Lower leg skin (tissue), 4 donors: ENCODE data around the gene TNNI3. TPM values are rescaled to one million over a fixed set of nuclear protein-coding genes. Genes with fewer than 3 reads are reported as not detected.
"Not testable (repeated sequence)": the region's sequence is repeated elsewhere in the genome, so short reads cannot be mapped to it uniquely, and the experiment has no call there.

Experiments
- DNase-seq, 2 donors: peaks; one replicate each; pipeline ENCODE4 v3.0.0-alpha.2; 2019; ENCODE audit warnings: low spot score in 2 of 2
- H3K4me3 ChIP-seq: fragments of 200-600 bp; sonication (generic); 2 replicates; pipeline ENCODE4 v1.5.1; 2017; ENCODE audit warnings: mild to moderate bottlenecking, low read depth; ENCODE audit not compliant: poor library complexity, severe bottlenecking
- POLR2A ChIP-seq, 2 donors: fragments of 450-650 bp; IDR thresholded peaks; one replicate each; pipeline ENCODE4 v1.6.1; 2016 to 2017; ENCODE audit warnings: antibody characterized with exemption in 2 of 2, mild to moderate bottlenecking in 1 of 2, moderate library complexity in 1 of 2
- WGBS, 2 donors: methylation state at CpG; one replicate each; pipeline ENCODE4 v1.1.5; 2018; 5-methylcytosine and 5-hydroxymethylcytosine counted together
- intact Hi-C: fragments of 100-400 bp; cut with DNase I; formaldehyde crosslinking; loops from one replicate; pipeline ENCODE4 v1.15.0; 2023; ENCODE audit warnings: low total_unique reads
- total RNA-seq, 4 donors: library from RNA; depleted of rRNA; stranded (reverse); fragments of >200 nt; gene quantifications; one replicate each; pipeline ENCODE4 v1.1.0, GENCODE V29; 2016
- TF ChIP-seq, protein P1 (sequence below), 3 donors: fragments of 450-650 bp; IDR thresholded peaks; one replicate each; pipeline ENCODE4 v1.5.1; 2016; ENCODE audit warnings: antibody characterized with exemption in 3 of 3, mild to moderate bottlenecking in 3 of 3, moderate library complexity in 2 of 3

Gene TNNI3
- total RNA-seq, 4 donors from 2014 or later, result 1.4 to 2.8 TPM; not detected in 2

- TF ChIP-seq, protein P1, sequence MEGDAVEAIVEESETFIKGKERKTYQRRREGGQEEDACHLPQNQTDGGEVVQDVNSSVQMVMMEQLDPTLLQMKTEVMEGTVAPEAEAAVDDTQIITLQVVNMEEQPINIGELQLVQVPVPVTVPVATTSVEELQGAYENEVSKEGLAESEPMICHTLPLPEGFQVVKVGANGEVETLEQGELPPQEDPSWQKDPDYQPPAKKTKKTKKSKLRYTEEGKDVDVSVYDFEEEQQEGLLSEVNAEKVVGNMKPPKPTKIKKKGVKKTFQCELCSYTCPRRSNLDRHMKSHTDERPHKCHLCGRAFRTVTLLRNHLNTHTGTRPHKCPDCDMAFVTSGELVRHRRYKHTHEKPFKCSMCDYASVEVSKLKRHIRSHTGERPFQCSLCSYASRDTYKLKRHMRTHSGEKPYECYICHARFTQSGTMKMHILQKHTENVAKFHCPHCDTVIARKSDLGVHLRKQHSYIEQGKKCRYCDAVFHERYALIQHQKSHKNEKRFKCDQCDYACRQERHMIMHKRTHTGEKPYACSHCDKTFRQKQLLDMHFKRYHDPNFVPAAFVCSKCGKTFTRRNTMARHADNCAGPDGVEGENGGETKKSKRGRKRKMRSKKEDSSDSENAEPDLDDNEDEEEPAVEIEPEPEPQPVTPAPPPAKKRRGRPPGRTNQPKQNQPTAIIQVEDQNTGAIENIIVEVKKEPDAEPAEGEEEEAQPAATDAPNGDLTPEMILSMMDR (IDR thresholded peaks at IDR 0.05), result no peak
- TF ChIP-seq POLR2A (IDR thresholded peaks at IDR 0.05), result no peak
- DNase-seq, result no peak
- no peak overlapping the region for H3K4me3 ChIP-seq
- WGBS, 2 donors, result 59 to 63% methylated on average over 17 to 23 of the region's 23 CpGs
- intact Hi-C loops, result no loop called here
These were observed 44.6 kb downstream of the TNNI3 start for GRCh38 chr19:55112777-55113569.

GRCh38 chr19:55112246-55112776, 45.2 kb downstream of the TNNI3 start:
- intact Hi-C loops, result no loop called here
- H3K4me3 ChIP-seq, result no peak overlapping the region
- no peak for TF ChIP-seq POLR2A (IDR thresholded peaks at IDR 0.05)
- TF ChIP-seq, protein P1 (IDR thresholded peaks at IDR 0.05), result no peak
- WGBS, 2 donors, result 87 to 91% methylated on average over 23 to 25 of the region's 25 CpGs
- DNase-seq, result no peak

DNA sequence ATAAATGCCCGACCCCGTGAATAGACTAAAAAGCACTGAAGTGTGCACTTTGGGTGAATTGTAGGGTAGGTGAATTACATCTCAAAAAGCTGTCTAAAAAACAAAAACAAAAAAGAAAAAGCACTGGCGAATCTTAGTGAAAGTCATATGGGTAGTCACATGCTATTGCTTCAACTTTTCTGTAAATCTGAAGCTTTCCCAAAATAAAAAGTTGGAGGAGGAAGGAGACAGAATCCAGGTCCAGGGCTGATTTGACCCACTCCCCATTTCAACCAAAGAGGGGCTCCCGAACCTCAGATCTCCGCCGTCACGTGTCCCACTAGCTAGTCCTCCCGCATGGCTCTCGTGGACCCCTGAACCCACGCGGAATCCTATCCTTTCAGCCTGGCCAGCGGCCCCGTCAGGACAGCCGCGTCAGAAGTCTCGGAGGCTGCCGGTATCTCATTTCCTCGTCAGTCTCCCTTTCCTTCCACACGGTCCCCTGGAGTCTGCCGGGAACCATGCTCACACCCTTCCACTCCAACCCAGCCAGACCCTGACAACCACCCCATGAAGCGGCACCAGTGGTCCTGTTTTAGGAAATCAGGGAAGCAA, 46.2 kb downstream of the TNNI3 start:
- intact Hi-C loops, result no loop called here
- DNase-seq, result no peak
- TF ChIP-seq, protein P1 (IDR thresholded peaks at IDR 0.05), result no peak
- no peak for TF ChIP-seq POLR2A (IDR thresholded peaks at IDR 0.05)
- no peak overlapping the region for H3K4me3 ChIP-seq
- 64 to 75% methylated on average over 21 of the region's 21 CpGs for WGBS, 2 donors

DNA sequence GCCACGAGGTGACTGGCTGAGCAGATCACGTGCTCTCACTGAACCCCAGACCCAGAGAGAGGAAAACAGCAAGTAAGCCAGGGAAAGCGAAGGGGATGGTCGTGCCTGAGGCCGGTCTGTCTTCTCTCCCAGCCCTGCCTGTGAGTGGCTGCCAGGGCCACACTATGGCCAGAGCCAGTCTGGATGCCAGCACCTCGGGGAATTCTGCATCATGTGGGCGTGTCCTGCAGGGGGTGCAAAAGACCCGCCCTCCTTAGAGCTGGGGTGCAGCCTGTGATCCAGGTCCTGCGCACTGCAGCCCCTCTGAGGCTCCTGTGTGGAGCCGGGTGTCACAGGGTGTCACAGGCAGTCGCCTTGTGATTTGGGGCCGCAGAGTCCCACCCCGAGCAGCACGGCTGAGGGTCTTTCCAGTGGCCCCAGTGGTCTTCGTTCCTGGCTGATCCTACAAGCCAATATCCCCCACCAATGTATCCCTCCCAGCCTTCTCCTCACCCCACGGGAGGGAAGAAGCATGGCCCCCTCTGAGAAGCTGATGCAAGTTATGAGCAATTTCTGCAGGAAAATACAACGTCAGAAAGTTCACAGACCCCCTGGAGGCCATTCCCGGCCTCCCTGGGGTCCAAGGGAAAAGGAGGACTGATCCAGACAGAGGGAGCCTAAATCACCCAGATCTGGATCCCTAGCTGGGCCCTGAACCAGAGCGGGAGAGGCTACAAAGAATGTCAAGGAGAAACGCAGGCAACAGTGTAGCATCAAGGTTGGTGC, 47.8 kb downstream of the TNNI3 start:
- intact Hi-C loops, result no loop called here
- DNase-seq, result no peak
- TF ChIP-seq, protein P1 (IDR thresholded peaks at IDR 0.05), result no peak
- TF ChIP-seq POLR2A (IDR thresholded peaks at IDR 0.05), result no peak
- H3K4me3 ChIP-seq, result no peak overlapping the region
- 77 to 80% methylated on average over 19 to 20 of the region's 20 CpGs for WGBS, 2 donors

GRCh38 chr19:55107252-55107651, 50.3 kb downstream of the TNNI3 start:
- DNase-seq, intact Hi-C loops, H3K4me3 ChIP-seq: not testable (repeated sequence)
- WGBS, 2 donors, result 93 to 98% methylated on average over 3 of the region's 3 CpGs

GRCh38 chr19:55106591-55106990, 50.9 kb downstream of the TNNI3 start:
- WGBS, 2 donors, result 83 to 91% methylated on average over 6 of the region's 6 CpGs
- DNase-seq, result no peak
- no peak overlapping the region for H3K4me3 ChIP-seq
- no peak for TF ChIP-seq POLR2A (IDR thresholded peaks at IDR 0.05)
- TF ChIP-seq, protein P1 (IDR thresholded peaks at IDR 0.05), result no peak
- intact Hi-C loops, result no loop called here
